Renal cortex interstitium (tissue), 11 donors: ENCODE data around the gene ACOT8. TPM values are rescaled to one million over a fixed set of nuclear protein-coding genes. Genes with fewer than 3 reads are reported as not detected.
"Not testable (repeated sequence)": the region's sequence is repeated elsewhere in the genome, so short reads cannot be mapped to it uniquely, and the experiment has no call there.

Experiments used
- DNase-seq, 11 donors: peaks; one replicate each; pipeline ENCODE4 v3.0.0-alpha.2; 2013; ENCODE audit warnings: low read depth in 9 of 11, low spot score in 4 of 11; ENCODE audit errors: extremely low read depth in 1 of 11
- polyA plus RNA-seq, 3 donors: library from polyadenylated mRNA; unstranded; fragments of 120-200 nt; gene quantifications; one replicate each; pipeline ENCODE4 v1.2.1, GENCODE V29; 2013; ENCODE audit not compliant: insufficient read length in 3 of 3

Gene ACOT8
- polyA plus RNA-seq, 3 donors, result 19.2 to 31.3 (median 25.3) TPM

- no peak for DNase-seq
Observed at GRCh38 chr20:45819466-45819865, 37.7 kb downstream of the ACOT8 start.

DNA sequence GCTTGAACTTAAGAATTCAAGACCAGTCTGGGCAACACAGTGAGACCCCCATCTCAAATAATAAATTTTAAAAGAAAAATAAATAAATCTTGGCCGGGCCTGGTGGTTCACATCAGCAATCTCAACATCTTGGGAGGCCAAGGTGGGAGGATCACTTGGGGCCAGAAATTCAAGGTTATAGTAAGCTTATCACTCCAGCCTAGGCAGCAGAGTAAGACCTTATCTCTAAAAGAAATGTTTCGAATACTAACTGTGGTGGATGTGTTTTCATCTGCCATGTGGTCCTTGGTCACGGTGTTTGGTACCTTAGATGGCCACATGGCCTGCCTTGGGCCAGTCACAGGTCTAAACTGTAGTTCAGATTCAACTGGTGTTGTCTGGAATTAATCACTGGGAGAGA is 39.0 kb downstream of the ACOT8 start:
- no peak for DNase-seq

- no peak for DNase-seq
Observed at GRCh38 chr20:45817376-45818194, 39.6 kb downstream of the ACOT8 start.

GRCh38 chr20:45816951-45817350 is 40.2 kb downstream of the ACOT8 start:
- no peak for DNase-seq

- DNase-seq, result no peak
Observed at GRCh38 chr20:45814314-45814713, 42.9 kb downstream of the ACOT8 start.

- no peak for DNase-seq
Observed at GRCh38 chr20:45813489-45813888, 43.7 kb downstream of the ACOT8 start.

GRCh38 chr20:45813006-45813340 is 44.2 kb downstream of the ACOT8 start:
- DNase-seq, result no peak

- peak; percentile 96 to 100 (median 99) for DNase-seq
Observed at GRCh38 chr20:45812157-45813005, 44.8 kb downstream of the ACOT8 start, which contains the start of gene UBE2C. Gene UBE2C, plus strand, starts transcription at chr20:45812644. Its CDS starts 52 bp downstream, at chr20:45812696.

DNA sequence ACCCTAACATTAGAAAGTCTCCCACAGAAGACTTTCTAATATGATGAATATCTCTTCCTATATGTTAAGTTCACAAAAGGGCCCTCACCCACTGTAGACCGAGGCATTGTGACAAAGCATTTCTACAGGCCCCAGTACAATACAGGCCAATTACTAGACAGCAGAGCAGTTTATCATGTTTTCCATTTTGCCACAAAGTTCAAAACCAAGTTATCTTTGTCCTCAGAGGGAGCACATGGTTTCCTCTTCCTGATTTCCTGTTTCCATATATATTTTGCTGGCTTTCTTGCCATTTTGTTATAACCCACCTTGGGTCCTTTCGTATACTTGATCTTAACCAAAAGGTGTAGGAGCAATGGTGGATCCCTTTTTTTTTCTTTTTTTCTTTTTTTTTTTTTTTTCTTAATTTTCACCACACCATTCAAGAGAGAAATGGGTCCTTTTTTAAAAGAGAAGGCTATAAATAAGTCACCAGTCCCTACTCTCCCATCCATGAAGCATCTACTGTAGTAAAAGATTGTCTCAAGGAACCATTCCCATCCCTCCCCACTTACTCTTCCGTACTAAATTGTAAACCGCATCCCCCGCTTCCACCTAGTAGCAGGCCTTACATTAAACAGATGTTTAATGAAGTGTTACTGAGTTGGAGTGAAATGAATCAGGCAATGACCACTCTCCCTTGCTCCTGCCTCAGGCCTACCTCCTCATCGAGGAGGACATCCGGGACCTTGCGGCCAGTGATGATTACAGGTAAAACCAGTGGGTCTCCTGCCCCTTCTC is 46.8 kb downstream of the ACOT8 start:
- DNase-seq, result no peak

GRCh38 chr20:45801851-45802250 is 55.3 kb downstream of the ACOT8 start:
- no peak for DNase-seq

DNA sequence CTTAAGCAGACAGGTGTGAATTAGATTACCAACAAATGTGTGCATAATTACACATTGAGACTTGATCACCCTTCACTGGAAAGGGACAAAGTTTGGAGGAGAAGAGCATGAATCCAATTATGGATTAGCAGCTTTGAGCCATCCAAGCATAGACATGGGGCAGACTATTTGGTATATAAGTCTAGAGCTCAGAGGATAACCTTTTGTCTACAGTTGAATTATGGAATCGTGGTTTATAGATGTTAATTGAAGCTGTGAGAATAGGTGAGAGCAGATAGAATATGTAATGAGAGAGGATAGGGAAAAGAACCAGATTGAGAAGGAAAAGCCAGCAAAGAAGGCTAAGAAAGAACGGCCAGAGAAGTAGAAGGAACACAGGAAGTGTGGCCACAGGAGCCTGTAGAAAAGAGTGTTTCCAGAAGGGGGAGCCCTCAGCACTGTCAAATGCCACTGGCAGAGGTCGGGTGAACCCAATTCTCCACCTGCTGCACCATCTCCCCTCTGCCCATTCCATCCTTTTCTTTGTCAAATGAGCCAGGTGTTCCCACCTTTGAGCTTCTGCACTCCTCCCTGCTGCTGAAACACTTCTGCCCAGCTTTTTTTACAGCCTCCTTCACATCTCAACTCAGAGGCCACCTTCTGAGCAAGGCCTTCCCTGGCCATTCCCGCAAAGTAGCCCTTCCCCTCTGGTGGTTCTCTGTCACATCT is 58.1 kb downstream of the ACOT8 start:
- no peak for DNase-seq

GRCh38 chr20:45797955-45798354 is 59.2 kb downstream of the ACOT8 start:
- not testable (repeated sequence) for DNase-seq

- not testable (repeated sequence) for DNase-seq
Observed at GRCh38 chr20:45797510-45797909, 59.7 kb downstream of the ACOT8 start.

- no peak for DNase-seq
Observed at GRCh38 chr20:45796337-45797065, 60.7 kb downstream of the ACOT8 start.

GRCh38 chr20:45792317-45793118 is 64.7 kb downstream of the ACOT8 start:
- no peak for DNase-seq
